H1 (cell line): ENCODE data around the gene CAMTA1. TPM values are rescaled to one million over a fixed set of nuclear protein-coding genes. Genes with fewer than 3 reads are reported as not detected.

Source experiments
- CTCF ChIA-PET: fragments of 300-600 bp; sonication (Branson Sonifier 250); formaldehyde crosslinking; loops from one replicate; lab custom pipeline; 2021; ENCODE audit not compliant: partially characterized antibody; lab: Charles Lee
- POLR2A ChIA-PET: fragments of 300-600 bp; sonication (Branson Sonifier 250); formaldehyde crosslinking; loops from one replicate; lab custom pipeline; 2021; ENCODE audit warnings: inconsistent platforms; ENCODE audit not compliant: partially characterized antibody; lab: Charles Lee
- DNase-seq, 2 experiments: peaks; one replicate each; pipeline versions ENCODE4 v3.0.0 to v3.0.0-alpha.2; 2010 to 2022; ENCODE audit warnings: low spot score in 2 of 2, low read depth in 1 of 2, mixed read lengths in 1 of 2
- FAIRE-seq: peaks from 2 replicates; lab custom pipeline; 2011; peaks lifted over from hg19 to GRCh38; lab: Jason Lieb, UNC
- H2AFZ ChIP-seq: 2 replicates; pipeline ENCODE4 v1.8.1; 2012; ENCODE audit warnings: low read length, inconsistent platforms
- H2AK5ac ChIP-seq: 2 replicates; pipeline ENCODE4 v1.6.1; 2013; ENCODE audit warnings: low read depth, low read length
- H2BK120ac ChIP-seq: replicated peaks from 2 replicates; pipeline ENCODE3; 2013; ENCODE audit warnings: low read depth, low read length, inconsistent platforms
- H2BK12ac ChIP-seq: 2 replicates; pipeline ENCODE4 v1.6.1; 2013; ENCODE audit warnings: low read depth, low read length
- H2BK15ac ChIP-seq: 2 replicates; pipeline ENCODE4 v1.6.1; 2013; ENCODE audit warnings: low read length
- H2BK20ac ChIP-seq: 2 replicates; pipeline ENCODE4 v1.6.1; 2013; ENCODE audit warnings: low read length
- H2BK5ac ChIP-seq: 2 replicates; pipeline ENCODE4 v1.6.1; 2013; ENCODE audit warnings: low read depth, low read length
- H3K14ac ChIP-seq: 2 replicates; pipeline ENCODE4 v1.6.1; 2013; ENCODE audit warnings: inconsistent platforms; ENCODE audit not compliant: insufficient read length
- H3K18ac ChIP-seq: 2 replicates; pipeline ENCODE4 v1.6.1; 2013; ENCODE audit warnings: low read length; ENCODE audit errors: extremely low read depth
- H3K23ac ChIP-seq: 2 replicates; pipeline ENCODE4 v1.6.1; 2013; ENCODE audit warnings: inconsistent platforms; ENCODE audit not compliant: insufficient read length
- H3K23me2 ChIP-seq: 2 replicates; pipeline ENCODE4 v1.6.1; 2013; ENCODE audit warnings: low read depth, low read length
- H3K27ac ChIP-seq: 2 replicates; pipeline ENCODE4 v1.6.1; 2011; ENCODE audit warnings: low read depth, low read length, inconsistent platforms
- H3K27me3 ChIP-seq, 4 experiments: replicated peaks in 1 of 4; 1 replicate in 1 of 4; 2 replicates in 3 of 4; pipeline versions ENCODE4 v1.6.1 to v1.8.1; 2011 to 2013; ENCODE audit warnings: low read length in 3 of 4, mild to moderate bottlenecking in 3 of 4, inconsistent platforms in 2 of 4, mixed read lengths in 2 of 4, moderate library complexity in 1 of 4; ENCODE audit not compliant: control insufficient read depth in 3 of 4, insufficient read depth in 3 of 4; ENCODE audit errors: extremely low read depth in 1 of 4
- H3K36me3 ChIP-seq, 4 experiments: 2 replicates each; pipeline versions ENCODE4 v1.6.1 to v1.8.1; 2011 to 2013; ENCODE audit warnings: mild to moderate bottlenecking in 4 of 4, low read length in 3 of 4, moderate library complexity in 2 of 4, control low read depth in 1 of 4, inconsistent platforms in 1 of 4; ENCODE audit not compliant: insufficient read depth in 4 of 4, control insufficient read depth in 2 of 4
- H3K4ac ChIP-seq: replicated peaks from 2 replicates; pipeline ENCODE3; 2013; ENCODE audit warnings: low read length, low read depth, mixed read lengths, inconsistent platforms; ENCODE audit not compliant: insufficient read length
- H3K4me1 ChIP-seq, 4 experiments: replicated peaks in 1 of 4; 1 replicate in 1 of 4; 2 replicates in 3 of 4; pipeline versions ENCODE4 v1.6.1 to v1.8.1; 2011 to 2013; ENCODE audit warnings: low read length in 3 of 4, inconsistent platforms in 2 of 4, mixed read lengths in 1 of 4; ENCODE audit not compliant: insufficient read depth in 4 of 4, control insufficient read depth in 3 of 4
- H3K4me2 ChIP-seq, 2 experiments: 2 replicates each; pipeline versions ENCODE4 v1.6.1 to v1.8.1; 2011 to 2013; ENCODE audit warnings: low read depth in 2 of 2, low read length in 2 of 2, control low read depth in 1 of 2, inconsistent platforms in 1 of 2, mild to moderate bottlenecking in 1 of 2; ENCODE audit not compliant: insufficient read depth in 1 of 2
- H3K4me3 ChIP-seq, 4 experiments: fragments of 200-600, 300-600 bp in 1 of 4; sonication (generic), shearing (Covaris generic), sonication (Bioruptor Twin) in 1 of 4; 2 replicates each; pipeline versions ENCODE4 v1.5.1 to v1.8.1; 2011 to 2016; ENCODE audit warnings: low read length in 4 of 4, low read depth in 3 of 4, control low read depth in 2 of 4, inconsistent platforms in 2 of 4, mild to moderate bottlenecking in 2 of 4, mixed read lengths in 1 of 4, moderate library complexity in 1 of 4; ENCODE audit not compliant: insufficient read depth in 2 of 4; ENCODE audit errors: extremely low read depth in 1 of 4
- H3K56ac ChIP-seq: replicated peaks from 2 replicates; pipeline ENCODE3; 2013; ENCODE audit warnings: low read depth, mild to moderate bottlenecking, mixed read lengths, low read length, inconsistent platforms; ENCODE audit not compliant: insufficient read length
- H3K79me1 ChIP-seq: 2 replicates; pipeline ENCODE4 v1.6.1; 2013; ENCODE audit warnings: low read depth, low read length, control low read depth
- H3K79me2 ChIP-seq, 2 experiments: 2 replicates each; pipeline versions ENCODE4 v1.6.1 to v1.8.1; 2012 to 2013; ENCODE audit warnings: low read length in 2 of 2, mild to moderate bottlenecking in 2 of 2, inconsistent platforms in 1 of 2; ENCODE audit not compliant: insufficient read depth in 2 of 2, control insufficient read depth in 1 of 2
- H3K9ac ChIP-seq, 4 experiments: replicated peaks in 1 of 4; 1 replicate in 1 of 4; 2 replicates in 3 of 4; pipeline versions ENCODE4 v1.6.1 to v1.8.1; 2011 to 2013; ENCODE audit warnings: low read depth in 3 of 4, low read length in 3 of 4, control low read depth in 2 of 4, mild to moderate bottlenecking in 2 of 4, moderate library complexity in 2 of 4, inconsistent platforms in 1 of 4; ENCODE audit errors: extremely low read depth in 1 of 4
- H3K9me3 ChIP-seq, 2 experiments: 2 replicates each; pipeline versions ENCODE4 v1.6.1 to v1.8.1; 2012 to 2013; ENCODE audit warnings: mild to moderate bottlenecking in 2 of 2, moderate library complexity in 2 of 2, control low read depth in 1 of 2, inconsistent platforms in 1 of 2, low read depth in 1 of 2, low read length in 1 of 2, mixed read lengths in 1 of 2; ENCODE audit not compliant: insufficient read depth in 2 of 2
- H4K20me1 ChIP-seq, 2 experiments: replicated peaks in 1 of 2; 2 replicates each; pipeline versions ENCODE3 to v1.8.1; 2011 to 2013; ENCODE audit warnings: inconsistent platforms in 2 of 2, low read length in 2 of 2, mild to moderate bottlenecking in 1 of 2; ENCODE audit not compliant: insufficient read depth in 2 of 2, control insufficient read depth in 1 of 2
- H4K5ac ChIP-seq: 2 replicates; pipeline ENCODE4 v1.6.1; 2013; ENCODE audit warnings: low read length, low read depth, mixed read lengths, inconsistent platforms; ENCODE audit not compliant: insufficient read length
- H4K8ac ChIP-seq: 2 replicates; pipeline ENCODE4 v1.8.0; 2013; ENCODE audit warnings: mild to moderate bottlenecking, moderate library complexity, low read length, inconsistent platforms; ENCODE audit not compliant: insufficient read depth; ENCODE audit errors: extremely low read depth
- H4K91ac ChIP-seq: replicated peaks from 2 replicates; pipeline ENCODE3; 2013; ENCODE audit warnings: low read length, mixed read lengths, inconsistent platforms; ENCODE audit not compliant: insufficient read length
- CHD2 ChIP-seq: IDR thresholded peaks from 2 replicates; pipeline ENCODE4 v1.6.1; 2012; ENCODE audit warnings: low read length, improper control_type of control experiment
- HDAC2 ChIP-seq, 2 experiments: fragments of 300-600 bp in 1 of 2; sonication (generic) in 1 of 2; IDR thresholded peaks; 2 replicates each; pipeline ENCODE4 v1.6.1; 2011 to 2012; ENCODE audit warnings: low read depth in 2 of 2, low read length in 2 of 2, mild to moderate bottlenecking in 2 of 2, moderate library complexity in 2 of 2, borderline replicate concordance in 1 of 2, inconsistent platforms in 1 of 2
- KDM5A ChIP-seq: fragments of 200-600 bp; IDR thresholded peaks from 2 replicates; pipeline ENCODE4 v1.7.1; 2012; ENCODE audit warnings: mild to moderate bottlenecking, low read length, inconsistent platforms, mixed read lengths
- POU5F1 ChIP-seq: IDR thresholded peaks from 2 replicates; pipeline ENCODE4 v1.6.1; 2011; ENCODE audit warnings: low read depth, mild to moderate bottlenecking, low read length, moderate library complexity
- RAD21 ChIP-seq, 2 experiments: IDR thresholded peaks in 1 of 2; conservative IDR thresholded peaks in 1 of 2; 2 replicates each; pipeline ENCODE4 v1.6.1; 2011; ENCODE audit warnings: low read depth in 2 of 2, low read length in 2 of 2, improper control_type of control experiment in 1 of 2, inconsistent platforms in 1 of 2, mild to moderate bottlenecking in 1 of 2, moderate library complexity in 1 of 2
- SIN3A ChIP-seq, 2 experiments: IDR thresholded peaks in 1 of 2; conservative IDR thresholded peaks in 1 of 2; 2 replicates each; pipeline ENCODE4 v1.6.1; 2011 to 2012; ENCODE audit warnings: low read length in 2 of 2, improper control_type of control experiment in 1 of 2, low read depth in 1 of 2, mild to moderate bottlenecking in 1 of 2
- WGBS, 2 experiments: shearing (Covaris generic) in 1 of 2; methylation state at CpG; one replicate each; pipeline versions ENCODE4 v1.1.6 to v1.1.7; 2013 to 2015; ENCODE audit warnings: low lambda C conversion rate in 2 of 2, mixed read lengths in 2 of 2, inconsistent platforms in 1 of 2, low coverage in 1 of 2, missing lambda C conversion rate in 1 of 2; ENCODE audit not compliant: insufficient replicate concordance in 2 of 2, insufficient coverage in 1 of 2, insufficient read length in 1 of 2; ENCODE audit errors: extremely low coverage in 1 of 2, missing lambda C conversion rate in 1 of 2; 5-methylcytosine and 5-hydroxymethylcytosine counted together
- polyA plus RNA-seq, 7 experiments: library from polyadenylated mRNA; depleted of rRNA in 3 of 7; stranded (reverse) in 5 of 7; unstranded in 2 of 7; fragments of >200 nt in 5 of 7; fragments of 200-250 nt in 2 of 7; gene quantifications; 1 replicate in 5 of 7; 2 replicates in 1 of 7; 4 replicates in 1 of 7; pipeline versions ENCODE4 v1.2.1 to v1.2.3, GENCODE V29; 2011 to 2013; ENCODE audit warnings: missing spikeins in 2 of 7, mixed read lengths in 2 of 7
- total RNA-seq: library from RNA; stranded (reverse); fragmentation: NEBNext Ultra II Directional; extraction: Animal tissue kit (Norgen Biotek cat#: 25700); gene quantifications from 2 replicates; pipeline ENCODE4 v1.2.1, GENCODE V29; 2021

The CAMTA1 gene
- total and polyA plus RNA-seq, 2 of the 8 experiments (the other 6 are each of a cell fraction or from before 2014, with no cell fraction given) = 65.0 to 119 TPM

DNA sequence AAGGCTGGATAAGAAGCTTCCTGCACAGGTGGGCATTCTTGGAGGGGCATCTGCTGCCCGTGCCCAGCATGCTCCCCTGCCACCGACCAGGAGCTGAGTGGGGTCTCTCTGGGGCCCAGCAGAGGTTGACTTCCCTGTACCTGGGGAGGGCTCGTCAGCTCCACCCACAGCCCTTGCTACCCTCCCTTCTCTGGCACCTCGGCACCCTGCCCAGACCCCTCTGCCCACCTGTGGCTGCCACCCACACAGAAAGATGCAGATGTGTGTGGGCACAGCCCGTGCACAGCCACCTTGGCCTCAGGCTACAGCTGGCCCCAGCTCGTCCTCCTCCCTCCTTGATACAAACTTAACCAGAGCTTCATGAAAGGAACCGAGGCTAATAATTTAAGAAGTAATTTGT lies 744.7 kb downstream of the CAMTA1 start:
- ChIA-PET CTCF (interaction anchor here (0.6 to 2.7 kb wide), 12 partner anchors 8 to 488 kb away, joined by 3 to 17 read pairs (median 4); no protein-coding TSS in a partner anchor), POLR2A (no interaction called here)
- Histone ChIP-seq H2BK15ac (0 out of 2 replicates have a peak overlapping the region, but pooled peaks have one; percentile 53), H2AFZ (no peak overlapping the region), H3K9me3 (no peaks in the 10 kb centered on the region), H3K4me1 (peaks cover 0 to 12% (median 4%) of the 10 kb centered on the region in 4 experiments; a peak in 4 of 7 replicates), H2BK120ac (no peak overlapping the region), H4K8ac (no peak overlapping the region), H3K18ac (no peak overlapping the region), H3K79me1 (no peaks in the 10 kb centered on the region), H3K56ac (no peak overlapping the region), H3K4me2 (no peak overlapping the region), H3K4ac (no peak overlapping the region), H4K91ac (no peak overlapping the region), H4K5ac (no peak overlapping the region), H3K23ac (no peak overlapping the region), H3K36me3 (no peaks in the 10 kb centered on the region), H3K27me3 (no peaks in the 10 kb centered on the region), H3K27ac (no peak overlapping the region), H2BK5ac (no peak overlapping the region), H2BK20ac (no peak overlapping the region), H3K79me2 (no peaks in the 10 kb centered on the region), H3K9ac (no peak overlapping the region), H3K14ac (no peak overlapping the region), H3K4me3 (no peak overlapping the region), H4K20me1 (no peaks in the 10 kb centered on the region), H3K23me2 (no peaks in the 10 kb centered on the region), H2AK5ac (no peak overlapping the region), H2BK12ac (no peak overlapping the region)
- 82% methylated on average over 7 of the region's 7 CpGs; no CpG with 5 or more reads in 1 of the 2 experiments for WGBS, 2 experiments
- DNase-seq (no peak), FAIRE-seq (no peak)
- no peak for TF ChIP-seq CHD2
- no peak for TF ChIP-seq RAD21 (IDR thresholded peaks at IDR 0.05 in 1 of 2, conservative IDR thresholded peaks at IDR 0.05 in 1 of 2; ENCODE audit: low read depth in 2 of 2, low read length in 2 of 2)
- no peak for TF ChIP-seq POU5F1
- TF ChIP-seq SIN3A (conservative IDR thresholded peaks at IDR 0.05 in 1 of 2, IDR thresholded peaks at IDR 0.05 in 1 of 2; ENCODE audit: low read depth in 1 of 2, low read length in 2 of 2) = no peak
- TF ChIP-seq KDM5A = no peak
- TF ChIP-seq HDAC2 (IDR thresholded peaks at IDR 0.05; ENCODE audit: borderline replicate concordance in 1 of 2, low read depth in 2 of 2, low read length in 2 of 2) = no peak
